Measurements from ENCODE around the gene OSM. TPM values are rescaled to one million over a fixed set of nuclear protein-coding genes. Genes with fewer than 3 reads are reported as not detected.
A peak's percentile ranks its signal among the peaks of the same experiment; 100 is the strongest.
"Not testable (repeated sequence)": the region's sequence is repeated elsewhere in the genome, so short reads cannot be mapped to it uniquely, and the experiment has no call there.

Gene OSM
- total RNA-seq, 1 experiment from 2014 or later, result not detected

- DNase-seq (ENCODE audit: low read depth), result peak; percentile 99
These were observed 37.9 kb downstream of the OSM start for GRCh38 chr22:30228509-30229359.

GRCh38 chr22:30227438-30228228, 39.0 kb downstream of the OSM start:
- DNase-seq (ENCODE audit: low read depth), result no peak

- peak; percentile 77 for DNase-seq (ENCODE audit: low read depth)
These were observed 40.3 kb downstream of the OSM start for GRCh38 chr22:30226192-30226832.

GRCh38 chr22:30225220-30225927, 41.3 kb downstream of the OSM start:
- DNase-seq (ENCODE audit: low read depth), result peak; percentile 84

- peak; percentile 99 for DNase-seq (ENCODE audit: low read depth)
These were observed 42.3 kb downstream of the OSM start for GRCh38 chr22:30224161-30224857.

GRCh38 chr22:30223303-30223702, 43.3 kb downstream of the OSM start:
- DNase-seq (ENCODE audit: low read depth), result peak; percentile 81

- no peak for DNase-seq (ENCODE audit: low read depth)
These were observed 44.3 kb downstream of the OSM start for GRCh38 chr22:30222321-30222720.

- no peak for DNase-seq (ENCODE audit: low read depth)
These were observed 45.3 kb downstream of the OSM start for GRCh38 chr22:30221121-30221992.

- DNase-seq (ENCODE audit: low read depth), result no peak
These were observed 46.2 kb downstream of the OSM start for GRCh38 chr22:30220338-30221012.

- DNase-seq (ENCODE audit: low read depth), result no peak
These were observed 46.9 kb downstream of the OSM start for GRCh38 chr22:30219668-30220278.

- no peak for DNase-seq (ENCODE audit: low read depth)
These were observed 47.5 kb downstream of the OSM start for GRCh38 chr22:30219049-30219654.

- peak; percentile 61 for DNase-seq (ENCODE audit: low read depth)
These were observed 48.7 kb downstream of the OSM start for GRCh38 chr22:30217698-30218560.

GRCh38 chr22:30216710-30217109, 49.9 kb downstream of the OSM start:
- DNase-seq (ENCODE audit: low read depth), result no peak

GRCh38 chr22:30216272-30216671, 50.4 kb downstream of the OSM start:
- not testable (repeated sequence) for DNase-seq (ENCODE audit: low read depth)

- DNase-seq (ENCODE audit: low read depth), result no peak
These were observed 51.8 kb downstream of the OSM start for GRCh38 chr22:30214703-30215407.

- no peak for DNase-seq (ENCODE audit: low read depth)
These were observed 53.6 kb downstream of the OSM start for GRCh38 chr22:30212996-30213441.
